ENCODE measurements around the gene CD300LG.

- no peak for TF ChIP-seq CTCF (optimal IDR thresholded peaks at IDR 0.05 in 1 of 3, IDR thresholded peaks at IDR 0.05 in 1 of 3, conservative IDR thresholded peaks at IDR 0.05 in 1 of 3; ENCODE audit: extremely low read depth in 1 of 3, insufficient read depth in 2 of 3, low read length in 3 of 3)
- TF ChIP-seq EZH2 (IDR thresholded peaks at IDR 0.05; ENCODE audit: low read length): no peak
Measured at GRCh38 chr17:43834106-43834505, 12.9 kb upstream of the CD300LG start.
